ENCODE data around the gene AQP5. TPM values are rescaled to one million over a fixed set of nuclear protein-coding genes. Genes with fewer than 3 reads are reported as not detected.

The AQP5 gene
- total RNA-seq, 6 experiments from 2014 or later, result not detected

DNA sequence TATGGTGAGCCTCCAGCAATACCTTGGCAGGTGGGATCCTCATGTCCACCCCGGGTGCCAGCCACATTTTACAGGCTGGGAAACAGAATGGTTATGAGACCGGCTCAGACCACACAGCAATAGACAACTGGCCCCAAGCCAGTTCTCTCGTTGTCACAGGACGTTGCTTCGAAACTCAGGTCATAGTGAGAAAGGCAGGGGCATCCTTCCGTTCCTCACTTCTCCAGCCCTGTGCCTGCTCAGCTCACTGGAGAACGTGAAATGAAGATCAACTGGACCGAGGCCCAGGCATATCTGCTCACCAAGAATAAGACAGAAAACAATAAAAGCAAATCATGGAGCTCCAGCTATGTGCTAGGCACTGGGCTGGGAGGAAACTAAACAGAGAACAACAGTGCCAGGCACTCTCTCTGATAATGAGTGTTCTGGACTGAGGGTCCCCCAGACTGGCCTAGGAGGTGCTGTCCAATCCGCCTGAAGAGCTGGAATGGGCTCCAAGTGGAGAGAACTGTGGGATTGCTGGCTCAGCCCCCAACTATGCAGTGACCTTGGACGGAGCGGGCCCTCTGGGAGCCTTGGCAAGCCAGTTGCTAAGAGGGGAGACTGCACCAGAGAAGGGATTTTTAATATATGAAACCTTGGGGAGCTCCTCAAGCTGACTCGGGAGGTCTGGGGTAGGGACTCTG is 39.2 kb upstream of the AQP5 start:
- no peak overlapping the region for H3K27ac Mint-ChIP-seq
- no peak for DNase-seq
- H3K27me3 Mint-ChIP-seq (ENCODE audit: insufficient read depth), result peaks cover 5% of the 10 kb centered on the region
- peaks cover 12% of the 10 kb centered on the region for H3K4me1 Mint-ChIP-seq (ENCODE audit: low read depth)
- TF ChIP-seq, protein P1, sequence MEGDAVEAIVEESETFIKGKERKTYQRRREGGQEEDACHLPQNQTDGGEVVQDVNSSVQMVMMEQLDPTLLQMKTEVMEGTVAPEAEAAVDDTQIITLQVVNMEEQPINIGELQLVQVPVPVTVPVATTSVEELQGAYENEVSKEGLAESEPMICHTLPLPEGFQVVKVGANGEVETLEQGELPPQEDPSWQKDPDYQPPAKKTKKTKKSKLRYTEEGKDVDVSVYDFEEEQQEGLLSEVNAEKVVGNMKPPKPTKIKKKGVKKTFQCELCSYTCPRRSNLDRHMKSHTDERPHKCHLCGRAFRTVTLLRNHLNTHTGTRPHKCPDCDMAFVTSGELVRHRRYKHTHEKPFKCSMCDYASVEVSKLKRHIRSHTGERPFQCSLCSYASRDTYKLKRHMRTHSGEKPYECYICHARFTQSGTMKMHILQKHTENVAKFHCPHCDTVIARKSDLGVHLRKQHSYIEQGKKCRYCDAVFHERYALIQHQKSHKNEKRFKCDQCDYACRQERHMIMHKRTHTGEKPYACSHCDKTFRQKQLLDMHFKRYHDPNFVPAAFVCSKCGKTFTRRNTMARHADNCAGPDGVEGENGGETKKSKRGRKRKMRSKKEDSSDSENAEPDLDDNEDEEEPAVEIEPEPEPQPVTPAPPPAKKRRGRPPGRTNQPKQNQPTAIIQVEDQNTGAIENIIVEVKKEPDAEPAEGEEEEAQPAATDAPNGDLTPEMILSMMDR (IDR thresholded peaks at IDR 0.05), result no peak
- no peaks in the 10 kb centered on the region for H3K9me3 Mint-ChIP-seq
- no peaks in the 10 kb centered on the region for H3K36me3 Mint-ChIP-seq (ENCODE audit: low read depth)
- H3K4me3 Mint-ChIP-seq, result no peak overlapping the region

- no peak overlapping the region for H3K4me3 Mint-ChIP-seq
- TF ChIP-seq, protein P1 (IDR thresholded peaks at IDR 0.05), result no peak
- H3K27me3 Mint-ChIP-seq (ENCODE audit: insufficient read depth), result peaks cover 5% of the 10 kb centered on the region
- no peak overlapping the region for H3K27ac Mint-ChIP-seq
- no peak for DNase-seq
- H3K36me3 Mint-ChIP-seq (ENCODE audit: low read depth), result no peaks in the 10 kb centered on the region
- H3K4me1 Mint-ChIP-seq (ENCODE audit: low read depth), result peaks cover 12% of the 10 kb centered on the region
- no peaks in the 10 kb centered on the region for H3K9me3 Mint-ChIP-seq
Observed at GRCh38 chr12:49923035-49923644, 38.5 kb upstream of the AQP5 start.

- peaks cover 5% of the 10 kb centered on the region for H3K27me3 Mint-ChIP-seq (ENCODE audit: insufficient read depth)
- no peaks in the 10 kb centered on the region for H3K36me3 Mint-ChIP-seq (ENCODE audit: low read depth)
- TF ChIP-seq, protein P1 (IDR thresholded peaks at IDR 0.05), result no peak
- no peak overlapping the region for H3K27ac Mint-ChIP-seq
- H3K4me3 Mint-ChIP-seq, result no peak overlapping the region
- peaks cover 12% of the 10 kb centered on the region for H3K4me1 Mint-ChIP-seq (ENCODE audit: low read depth)
- no peak for DNase-seq
- no peaks in the 10 kb centered on the region for H3K9me3 Mint-ChIP-seq
Observed at GRCh38 chr12:49923880-49924556, 37.7 kb upstream of the AQP5 start.

DNA sequence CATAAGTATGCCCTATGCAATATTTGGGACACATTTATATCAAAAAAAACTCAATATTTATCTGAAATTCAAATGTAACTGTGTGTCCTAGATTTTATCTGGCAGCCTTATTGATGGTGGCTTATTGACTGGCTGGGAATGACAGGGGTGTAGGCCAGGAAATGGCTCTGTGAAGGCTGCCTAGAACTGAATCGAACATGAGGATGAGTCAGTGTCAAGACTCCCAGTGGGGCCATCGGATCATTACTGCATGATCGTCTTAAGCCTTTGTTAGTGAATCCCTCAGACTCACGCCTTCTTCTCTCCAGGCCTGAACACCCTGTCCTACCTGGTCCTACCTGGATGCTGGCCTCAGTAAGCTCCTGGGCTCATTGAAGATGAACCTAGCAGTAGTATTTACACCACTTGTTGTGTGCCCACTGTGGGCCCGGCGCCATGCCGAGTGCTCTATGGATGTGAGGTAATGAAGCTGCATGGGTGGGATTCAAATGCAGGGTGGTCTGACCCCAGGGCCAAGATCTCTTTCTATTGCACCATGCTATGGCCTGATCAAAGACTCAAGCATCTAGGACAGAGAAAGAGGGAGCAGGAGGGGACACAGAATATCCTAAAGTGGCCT is 36.9 kb upstream of the AQP5 start:
- H3K4me1 Mint-ChIP-seq (ENCODE audit: low read depth), result peaks cover 12% of the 10 kb centered on the region
- no peak for DNase-seq
- no peaks in the 10 kb centered on the region for H3K9me3 Mint-ChIP-seq
- TF ChIP-seq, protein P1 (IDR thresholded peaks at IDR 0.05), result no peak
- no peaks in the 10 kb centered on the region for H3K36me3 Mint-ChIP-seq (ENCODE audit: low read depth)
- no peak overlapping the region for H3K4me3 Mint-ChIP-seq
- H3K27me3 Mint-ChIP-seq (ENCODE audit: insufficient read depth), result peaks cover 6% of the 10 kb centered on the region
- H3K27ac Mint-ChIP-seq, result no peak overlapping the region

- no peak for DNase-seq
- peaks cover 7% of the 10 kb centered on the region for H3K27me3 Mint-ChIP-seq (ENCODE audit: insufficient read depth)
- H3K4me1 Mint-ChIP-seq (ENCODE audit: low read depth), result peaks cover 12% of the 10 kb centered on the region
- TF ChIP-seq, protein P1 (IDR thresholded peaks at IDR 0.05), result no peak
- H3K36me3 Mint-ChIP-seq (ENCODE audit: low read depth), result no peaks in the 10 kb centered on the region
- H3K4me3 Mint-ChIP-seq, result no peak overlapping the region
- H3K9me3 Mint-ChIP-seq, result no peaks in the 10 kb centered on the region
- H3K27ac Mint-ChIP-seq, result no peak overlapping the region
Observed at GRCh38 chr12:49925433-49926204, 36.1 kb upstream of the AQP5 start.

Data from HFFc6 (cell line).